Right atrium auricular region (tissue), 2 donors: Measurements from ENCODE around the gene MITF. TPM values are rescaled to one million over a fixed set of nuclear protein-coding genes. Genes with fewer than 3 reads are reported as not detected.

Experiments
- DNase-seq: peaks from one replicate; pipeline ENCODE4 v3.0.0-alpha.2; 2019; ENCODE audit warnings: low spot score
- H3K27ac ChIP-seq, 2 donors: fragments of 200-600 bp; sonication (generic); 1 replicate in 1 of 2; 2 replicates in 1 of 2; pipeline ENCODE4 v1.5.1; 2016 to 2019
- H3K27me3 ChIP-seq, 2 donors: fragments of 200-600 bp; sonication (generic); one replicate each; pipeline versions ENCODE4 v1.5.1 to v1.6.0; 2017 to 2019
- H3K36me3 ChIP-seq: fragments of 200-600 bp; sonication (generic); one replicate; pipeline ENCODE4 v1.5.1; 2016
- H3K4me1 ChIP-seq, 2 donors: fragments of 200-600 bp; sonication (generic); one replicate each; pipeline versions ENCODE4 v1.5.1 to v1.6.0; 2017 to 2019
- H3K4me3 ChIP-seq, 2 donors: fragments of 200-600 bp; sonication (generic); 1 replicate in 1 of 2; 2 replicates in 1 of 2; pipeline ENCODE4 v1.5.1; 2017 to 2019; ENCODE audit warnings: mild to moderate bottlenecking in 1 of 2, moderate library complexity in 1 of 2
- H3K9me3 ChIP-seq, 2 donors: fragments of 200-600 bp; sonication (generic); one replicate each; pipeline ENCODE4 v1.5.1; 2019
- total RNA-seq, 2 donors: library from RNA; depleted of rRNA; stranded (reverse); fragments of >200 nt; gene quantifications; one replicate each; pipeline ENCODE4 v1.1.0, GENCODE V29; 2016
- TF ChIP-seq, protein P1 (sequence below), 2 donors: fragments of 200-600 bp; sonication (generic); IDR thresholded peaks; one replicate each; pipeline ENCODE4 v1.5.1; 2019; ENCODE audit warnings: antibody characterized with exemption in 2 of 2

The MITF gene
- total RNA-seq, 2 donors from 2014 or later = 47.6 to 68.6 TPM

DNA sequence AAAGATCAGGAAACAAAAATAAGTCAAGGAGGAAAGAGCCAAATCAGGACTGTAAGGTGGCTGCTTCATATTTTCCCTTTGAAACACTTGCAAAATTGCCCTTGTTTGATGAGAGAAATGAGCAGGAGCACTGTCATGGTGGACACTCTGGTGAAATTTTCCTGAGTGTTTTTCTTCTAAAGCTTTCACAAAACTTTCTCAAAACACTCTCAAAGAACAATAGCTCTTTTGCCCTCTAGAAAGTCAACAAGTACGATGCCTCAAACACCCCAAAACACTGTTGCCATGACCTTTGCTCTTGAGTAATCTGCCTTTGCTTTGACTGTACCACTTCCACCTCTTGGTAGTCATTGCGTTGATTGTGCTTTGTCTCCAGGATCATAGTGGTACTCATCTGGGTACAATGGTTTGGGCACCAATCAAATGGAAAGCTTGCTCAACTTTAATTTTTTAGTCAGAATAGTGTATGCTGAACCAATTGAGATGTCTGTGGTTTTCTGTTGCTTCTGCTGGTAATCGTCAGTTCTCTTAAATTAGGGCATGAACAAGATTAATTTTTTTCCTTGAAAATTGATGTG lies 13.2 kb upstream of the MITF start:
- TF ChIP-seq, protein P1, sequence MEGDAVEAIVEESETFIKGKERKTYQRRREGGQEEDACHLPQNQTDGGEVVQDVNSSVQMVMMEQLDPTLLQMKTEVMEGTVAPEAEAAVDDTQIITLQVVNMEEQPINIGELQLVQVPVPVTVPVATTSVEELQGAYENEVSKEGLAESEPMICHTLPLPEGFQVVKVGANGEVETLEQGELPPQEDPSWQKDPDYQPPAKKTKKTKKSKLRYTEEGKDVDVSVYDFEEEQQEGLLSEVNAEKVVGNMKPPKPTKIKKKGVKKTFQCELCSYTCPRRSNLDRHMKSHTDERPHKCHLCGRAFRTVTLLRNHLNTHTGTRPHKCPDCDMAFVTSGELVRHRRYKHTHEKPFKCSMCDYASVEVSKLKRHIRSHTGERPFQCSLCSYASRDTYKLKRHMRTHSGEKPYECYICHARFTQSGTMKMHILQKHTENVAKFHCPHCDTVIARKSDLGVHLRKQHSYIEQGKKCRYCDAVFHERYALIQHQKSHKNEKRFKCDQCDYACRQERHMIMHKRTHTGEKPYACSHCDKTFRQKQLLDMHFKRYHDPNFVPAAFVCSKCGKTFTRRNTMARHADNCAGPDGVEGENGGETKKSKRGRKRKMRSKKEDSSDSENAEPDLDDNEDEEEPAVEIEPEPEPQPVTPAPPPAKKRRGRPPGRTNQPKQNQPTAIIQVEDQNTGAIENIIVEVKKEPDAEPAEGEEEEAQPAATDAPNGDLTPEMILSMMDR (IDR thresholded peaks at IDR 0.05) = no peak
- no peak overlapping the region for H3K4me3 ChIP-seq
- peaks cover 3 to 12% of the 10 kb centered on the region in 2 donors for H3K4me1 ChIP-seq
- no peaks in the 10 kb centered on the region for H3K27me3 ChIP-seq
- DNase-seq = no peak
- no peaks in the 10 kb centered on the region for H3K36me3 ChIP-seq
- H3K9me3 ChIP-seq = no peaks in the 10 kb centered on the region
- H3K27ac ChIP-seq = peak overlapping the region in 1 of 2 donors; percentile 65

DNA sequence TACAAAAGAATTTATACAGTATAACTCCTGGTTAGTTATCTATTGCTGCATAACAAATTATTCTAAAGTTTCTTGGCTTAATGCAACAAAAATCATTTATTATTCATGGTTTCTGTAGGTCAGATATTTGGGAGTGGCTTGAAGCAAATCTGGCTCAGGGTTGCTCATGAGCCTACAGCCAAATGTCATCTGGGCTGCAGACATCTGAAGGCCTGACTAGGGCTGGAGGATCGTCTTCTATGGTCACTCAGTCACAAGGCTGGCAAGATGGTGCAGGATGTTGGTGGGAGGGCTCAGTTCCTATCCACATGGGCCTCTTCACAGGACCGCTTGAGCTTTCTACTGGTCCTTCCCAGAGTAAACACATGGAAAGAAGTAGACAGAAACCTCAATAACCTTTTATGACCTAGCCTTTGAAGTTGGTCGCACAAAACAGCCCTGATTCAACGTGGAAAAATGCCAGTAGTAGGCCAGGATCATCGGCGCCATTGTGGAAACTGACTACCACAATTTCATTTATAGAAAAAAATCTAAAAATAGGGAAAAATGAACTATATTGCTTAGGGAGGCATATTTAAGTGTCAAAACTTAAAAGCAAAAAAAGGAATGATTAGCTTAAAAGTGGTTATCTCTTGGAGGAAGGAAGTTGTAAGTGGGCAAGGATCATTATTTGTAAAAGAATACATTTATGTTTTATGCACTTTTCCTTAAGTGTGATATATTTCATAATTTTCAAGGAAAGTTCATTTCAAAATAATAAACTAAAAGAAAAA lies 9.9 kb upstream of the MITF start:
- Histone ChIP-seq H3K27ac (no peak overlapping the region), H3K4me3 (no peak overlapping the region), H3K9me3 (no peaks in the 10 kb centered on the region), H3K4me1 (peaks cover 3 to 13% of the 10 kb centered on the region in 2 donors), H3K36me3 (no peaks in the 10 kb centered on the region), H3K27me3 (no peaks in the 10 kb centered on the region)
- TF ChIP-seq, protein P1 (IDR thresholded peaks at IDR 0.05) = no peak
- no peak for DNase-seq

GRCh38 chr3:69731080-69731479 lies 8.2 kb upstream of the MITF start:
- no peaks in the 10 kb centered on the region for H3K27me3 ChIP-seq
- no peaks in the 10 kb centered on the region for H3K9me3 ChIP-seq
- H3K4me3 ChIP-seq = no peak overlapping the region
- peaks cover 3 to 5% of the 10 kb centered on the region in 2 donors for H3K4me1 ChIP-seq
- DNase-seq = no peak
- TF ChIP-seq, protein P1 (IDR thresholded peaks at IDR 0.05) = no peak
- no peaks in the 10 kb centered on the region for H3K36me3 ChIP-seq
- no peak overlapping the region for H3K27ac ChIP-seq

GRCh38 chr3:69735893-69736292 lies 3.4 kb upstream of the MITF start:
- no peaks in the 10 kb centered on the region for H3K9me3 ChIP-seq
- DNase-seq = no peak
- no peak overlapping the region for H3K4me3 ChIP-seq
- peaks cover under 1 to 24% of the 10 kb centered on the region in 2 donors for H3K4me1 ChIP-seq
- TF ChIP-seq, protein P1 (IDR thresholded peaks at IDR 0.05) = no peak
- no peaks in the 10 kb centered on the region for H3K27me3 ChIP-seq
- H3K27ac ChIP-seq = no peak overlapping the region
- no peaks in the 10 kb centered on the region for H3K36me3 ChIP-seq

DNA sequence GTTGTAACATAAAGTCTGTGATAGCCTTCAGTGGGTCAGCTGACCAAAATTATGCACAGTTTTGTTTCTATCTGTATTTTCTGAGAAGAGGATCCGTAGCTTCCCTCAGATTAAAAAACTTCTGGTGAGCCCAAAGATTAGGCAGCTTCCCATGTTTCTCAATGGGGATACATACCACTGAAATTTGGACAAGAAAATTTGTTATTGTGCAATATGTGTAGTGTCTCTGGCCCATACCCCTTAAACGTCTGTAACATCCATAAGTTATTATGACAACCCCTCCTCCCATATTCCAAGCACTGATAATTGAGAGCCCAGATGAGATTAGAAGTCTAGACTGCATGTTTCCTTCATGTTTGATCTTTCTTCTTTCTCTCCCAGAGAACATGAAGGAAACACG lies 1.9 kb upstream of the MITF start:
- H3K27ac ChIP-seq = peak overlapping the region in 1 of 2 donors; percentile 95
- H3K9me3 ChIP-seq = no peaks in the 10 kb centered on the region
- no peaks in the 10 kb centered on the region for H3K36me3 ChIP-seq
- no peak for DNase-seq
- TF ChIP-seq, protein P1 (IDR thresholded peaks at IDR 0.05) = no peak
- no peaks in the 10 kb centered on the region for H3K27me3 ChIP-seq
- no peak overlapping the region for H3K4me3 ChIP-seq
- H3K4me1 ChIP-seq = peaks cover 0 to 33% of the 10 kb centered on the region in 2 donors
